Stimulated activated CD4-positive, alpha-beta T cell treated with anti-CD3 and anti-CD28 coated beads, Interleukin-4, amount 100 ng/mL, for 4 hours (primary cell): Measurements from ENCODE around the gene SMOC2.
"Not testable (repeated sequence)": the region's sequence is repeated elsewhere in the genome, so short reads cannot be mapped to it uniquely, and the experiment has no call there.

Source experiments
- DNase-seq, 2 experiments: peaks; one replicate each; pipeline ENCODE4 v3.0.0-alpha.2; 2020

The SMOC2 gene

GRCh38 chr6:168692193-168692914, 251.4 kb downstream of the SMOC2 start:
- no peak for DNase-seq

GRCh38 chr6:168692915-168693257, 251.9 kb downstream of the SMOC2 start:
- DNase-seq = not testable (repeated sequence)

GRCh38 chr6:168694797-168695196, 253.8 kb downstream of the SMOC2 start:
- not testable (repeated sequence) for DNase-seq

GRCh38 chr6:168695701-168696100, 254.7 kb downstream of the SMOC2 start:
- no peak for DNase-seq

- DNase-seq = no peak
These were observed 257.9 kb downstream of the SMOC2 start for GRCh38 chr6:168698923-168699322.

- no peak for DNase-seq
These were observed 258.8 kb downstream of the SMOC2 start for GRCh38 chr6:168699631-168700295.

- no peak for DNase-seq
These were observed 259.9 kb downstream of the SMOC2 start for GRCh38 chr6:168700880-168701279.

- DNase-seq = no peak
These were observed 263.0 kb downstream of the SMOC2 start for GRCh38 chr6:168703990-168704389.

GRCh38 chr6:168704678-168705077, 263.7 kb downstream of the SMOC2 start:
- no peak for DNase-seq

- DNase-seq = not testable (repeated sequence)
These were observed 264.3 kb downstream of the SMOC2 start for GRCh38 chr6:168705271-168705670.

GRCh38 chr6:168706471-168707177, 265.6 kb downstream of the SMOC2 start:
- DNase-seq = no peak

- DNase-seq = no peak
These were observed 267.5 kb downstream of the SMOC2 start for GRCh38 chr6:168708526-168708925.

GRCh38 chr6:168708984-168709383, 268.0 kb downstream of the SMOC2 start:
- no peak for DNase-seq

- DNase-seq = no peak
These were observed 268.4 kb downstream of the SMOC2 start for GRCh38 chr6:168709390-168709789.

GRCh38 chr6:168709991-168710390, 269.0 kb downstream of the SMOC2 start:
- DNase-seq = no peak

GRCh38 chr6:168711049-168711640, 270.2 kb downstream of the SMOC2 start:
- DNase-seq = no peak

- DNase-seq = no peak
These were observed 270.8 kb downstream of the SMOC2 start for GRCh38 chr6:168711666-168712300.

- DNase-seq = no peak
These were observed 272.0 kb downstream of the SMOC2 start for GRCh38 chr6:168712993-168713392.

- no peak for DNase-seq
These were observed 272.9 kb downstream of the SMOC2 start for GRCh38 chr6:168713839-168714238.

GRCh38 chr6:168714547-168715260, 273.7 kb downstream of the SMOC2 start:
- DNase-seq = no peak

GRCh38 chr6:168715643-168716481, 274.9 kb downstream of the SMOC2 start:
- no peak for DNase-seq
